ENCODE data around the gene MMP15. TPM values are rescaled to one million over a fixed set of nuclear protein-coding genes. Genes with fewer than 3 reads are reported as not detected.

MMP15 gene
- total and polyA plus RNA-seq, 4 donors, result 7.0 to 38.8 (median 21.4) TPM

GRCh38 chr16:58036943-58037342 is 11.4 kb downstream of the MMP15 start:
- 93% methylated on average over 6 of the region's 6 CpGs for WGBS
- no peak overlapping the region for H3K4me3 ChIP-seq (ENCODE audit: low read depth in 1 of 3, low read length in 3 of 3)
- H3K36me3 ChIP-seq (ENCODE audit: control insufficient read depth in 4 of 4, insufficient read depth in 3 of 4, low read depth in 1 of 4, low read length in 3 of 4), result peaks cover 13 to 37% (median 28%) of the 10 kb centered on the region in 4 donors
- no peak overlapping the region for H3K9ac ChIP-seq (ENCODE audit: low read depth in 1 of 2, low read length in 2 of 2)
- no peaks in the 10 kb centered on the region for H3K27me3 ChIP-seq (ENCODE audit: control insufficient read depth in 4 of 4, insufficient read depth in 4 of 4, low read length in 3 of 4)
- TF ChIP-seq SP1 (IDR thresholded peaks at IDR 0.05), result no peak
- no peak for TF ChIP-seq HNF4G (IDR thresholded peaks at IDR 0.05)
- TF ChIP-seq CTCF (IDR thresholded peaks at IDR 0.05; ENCODE audit: low read depth, low read length, missing input control), result no peak
- no peak for TF ChIP-seq FOXA1 (IDR thresholded peaks at IDR 0.05)
- TF ChIP-seq HNF4A (conservative IDR thresholded peaks at IDR 0.05), result no peak
- no peak for TF ChIP-seq EGR1 (IDR thresholded peaks at IDR 0.05; ENCODE audit: low read depth in 2 of 2)
- no peak overlapping the region for H3K27ac ChIP-seq (ENCODE audit: low read depth in 1 of 2, low read length in 2 of 2)
- no peaks in the 10 kb centered on the region for H3K9me3 ChIP-seq (ENCODE audit: control insufficient read depth in 4 of 4, low read length in 3 of 4)
- peaks cover 19 to 34% (median 26%) of the 10 kb centered on the region in 4 donors for H3K4me1 ChIP-seq (ENCODE audit: control insufficient read depth in 4 of 4, insufficient read depth in 4 of 4, low read length in 3 of 4)
- no peak for DNase-seq (ENCODE audit: low spot score)

GRCh38 chr16:58037365-58038057 is 12.0 kb downstream of the MMP15 start:
- TF ChIP-seq HNF4A (conservative IDR thresholded peaks at IDR 0.05) (no peak), GABPA (IDR thresholded peaks at IDR 0.05 in 1 of 2, conservative IDR thresholded peaks at IDR 0.05 in 1 of 2) (no peak)
- WGBS, result 96% methylated on average over 16 of the region's 16 CpGs
- H3K4me3 ChIP-seq (ENCODE audit: low read depth in 1 of 3, low read length in 3 of 3), result no peak overlapping the region
- H3K27me3 ChIP-seq (ENCODE audit: control insufficient read depth in 4 of 4, insufficient read depth in 4 of 4, low read length in 3 of 4), result no peaks in the 10 kb centered on the region
- DNase-seq (ENCODE audit: low spot score), result no peak
- H3K36me3 ChIP-seq (ENCODE audit: control insufficient read depth in 4 of 4, insufficient read depth in 3 of 4, low read depth in 1 of 4, low read length in 3 of 4), result peaks cover 13 to 42% (median 32%) of the 10 kb centered on the region in 4 donors
- no peak overlapping the region for H3K27ac ChIP-seq (ENCODE audit: low read depth in 1 of 2, low read length in 2 of 2)
- no peaks in the 10 kb centered on the region for H3K9me3 ChIP-seq (ENCODE audit: control insufficient read depth in 4 of 4, low read length in 3 of 4)
- no peak overlapping the region for H3K9ac ChIP-seq (ENCODE audit: low read depth in 1 of 2, low read length in 2 of 2)
- H3K4me1 ChIP-seq (ENCODE audit: control insufficient read depth in 4 of 4, insufficient read depth in 4 of 4, low read length in 3 of 4), result peaks cover 13 to 28% (median 21%) of the 10 kb centered on the region in 4 donors

GRCh38 chr16:58038219-58038641 is 12.7 kb downstream of the MMP15 start:
- H3K4me3 ChIP-seq (ENCODE audit: low read depth in 1 of 3, low read length in 3 of 3), result no peak overlapping the region
- peaks cover 14 to 49% (median 33%) of the 10 kb centered on the region in 4 donors for H3K36me3 ChIP-seq (ENCODE audit: control insufficient read depth in 4 of 4, insufficient read depth in 3 of 4, low read depth in 1 of 4, low read length in 3 of 4)
- H3K27ac ChIP-seq (ENCODE audit: low read depth in 1 of 2, low read length in 2 of 2), result no peak overlapping the region
- H3K9me3 ChIP-seq (ENCODE audit: control insufficient read depth in 4 of 4, low read length in 3 of 4), result no peaks in the 10 kb centered on the region
- H3K4me1 ChIP-seq (ENCODE audit: control insufficient read depth in 4 of 4, insufficient read depth in 4 of 4, low read length in 3 of 4), result peaks cover 9 to 23% (median 15%) of the 10 kb centered on the region in 4 donors
- 96% methylated on average over 20 of the region's 20 CpGs for WGBS
- TF ChIP-seq NR2F2 (IDR thresholded peaks at IDR 0.05) (no peak), JUND (IDR thresholded peaks at IDR 0.05) (no peak), FOXA1 (IDR thresholded peaks at IDR 0.05) (no peak), FOXA2 (IDR thresholded peaks at IDR 0.05) (no peak), GABPA (IDR thresholded peaks at IDR 0.05 in 1 of 2, conservative IDR thresholded peaks at IDR 0.05 in 1 of 2) (no peak)
- DNase-seq (ENCODE audit: low spot score), result no peak
- no peaks in the 10 kb centered on the region for H3K27me3 ChIP-seq (ENCODE audit: control insufficient read depth in 4 of 4, insufficient read depth in 4 of 4, low read length in 3 of 4)
- no peak overlapping the region for H3K9ac ChIP-seq (ENCODE audit: low read depth in 1 of 2, low read length in 2 of 2)

GRCh38 chr16:58039829-58040495 is 14.4 kb downstream of the MMP15 start:
- H3K4me1 ChIP-seq (ENCODE audit: control insufficient read depth in 4 of 4, insufficient read depth in 4 of 4, low read length in 3 of 4), result peaks cover 0 to 15% (median 8%) of the 10 kb centered on the region in 4 donors
- WGBS, result 94% methylated on average over 26 of the region's 26 CpGs
- H3K27ac ChIP-seq (ENCODE audit: low read depth in 1 of 2, low read length in 2 of 2), result no peak overlapping the region
- H3K9ac ChIP-seq (ENCODE audit: low read depth in 1 of 2, low read length in 2 of 2), result no peak overlapping the region
- DNase-seq (ENCODE audit: low spot score), result no peak
- H3K4me3 ChIP-seq (ENCODE audit: low read depth in 1 of 3, low read length in 3 of 3), result no peak overlapping the region
- H3K27me3 ChIP-seq (ENCODE audit: control insufficient read depth in 4 of 4, insufficient read depth in 4 of 4, low read length in 3 of 4), result no peaks in the 10 kb centered on the region
- H3K9me3 ChIP-seq (ENCODE audit: control insufficient read depth in 4 of 4, low read length in 3 of 4), result no peaks in the 10 kb centered on the region
- peaks cover 15 to 62% (median 38%) of the 10 kb centered on the region in 4 donors for H3K36me3 ChIP-seq (ENCODE audit: control insufficient read depth in 4 of 4, insufficient read depth in 3 of 4, low read depth in 1 of 4, low read length in 3 of 4)
- TF ChIP-seq MAX (IDR thresholded peaks at IDR 0.05) (no peak), RXRA (IDR thresholded peaks at IDR 0.05) (no peak), NR2F2 (IDR thresholded peaks at IDR 0.05) (no peak), TAF1 (conservative IDR thresholded peaks at IDR 0.05) (no peak), SP1 (IDR thresholded peaks at IDR 0.05) (no peak), EGR1 (IDR thresholded peaks at IDR 0.05; ENCODE audit: low read depth in 2 of 2) (no peak), HNF4A (conservative IDR thresholded peaks at IDR 0.05) (no peak), FOXA2 (IDR thresholded peaks at IDR 0.05) (no peak), REST (IDR thresholded peaks at IDR 0.05) (no peak)

Data from liver (tissue), 9 donors.